SU-DHL-6 (cell line): Measurements from ENCODE around the gene GRAP2.

ENCODE experiments used
- H2AFZ ChIP-seq: fragments of 200-600 bp; sonication (generic); 2 replicates; pipeline ENCODE4 v1.6.1; 2014; ENCODE audit warnings: low read depth, mild to moderate bottlenecking, moderate library complexity, mixed read lengths, antibody characterized with exemption, low read length; ENCODE audit not compliant: severe bottlenecking
- H3F3A ChIP-seq: fragments of 200-600 bp; shearing (Covaris generic); 2 replicates; pipeline ENCODE4 v1.6.0; 2016; ENCODE audit warnings: antibody characterized with exemption, mild to moderate bottlenecking; ENCODE audit not compliant: insufficient read depth
- H3K27ac ChIP-seq: fragments of 200-600 bp; sonication (generic); 2 replicates; pipeline ENCODE4 v1.5.1; 2016; ENCODE audit warnings: low read depth, mild to moderate bottlenecking, low read length, moderate library complexity, mixed read lengths
- H3K27me3 ChIP-seq: fragments of 200-600 bp; sonication (generic), shearing (Covaris generic); 2 replicates; pipeline ENCODE4 v1.6.0; 2014; ENCODE audit warnings: mild to moderate bottlenecking, low read length
- H3K36me3 ChIP-seq: fragments of 200-600 bp; sonication (generic); 2 replicates; pipeline ENCODE4 v1.6.1; 2014; ENCODE audit warnings: mild to moderate bottlenecking, low read length, mixed read lengths
- H3K4me2 ChIP-seq: fragments of 300-600, 200-600 bp; shearing (Covaris generic), sonication (generic); 2 replicates; pipeline ENCODE4 v1.6.0; 2014; ENCODE audit warnings: low read length, low read depth, mild to moderate bottlenecking; ENCODE audit not compliant: poor library complexity, severe bottlenecking
- H3K4me3 ChIP-seq: fragments of 200-600 bp; sonication (generic); 2 replicates; pipeline ENCODE4 v1.5.1; 2014; ENCODE audit warnings: antibody characterized with exemption, low read length, mild to moderate bottlenecking, mixed read lengths; ENCODE audit not compliant: insufficient read depth, poor library complexity, severe bottlenecking
- H3K79me2 ChIP-seq: fragments of 200-600 bp; sonication (generic); 2 replicates; pipeline ENCODE4 v1.6.1; 2014; ENCODE audit warnings: mild to moderate bottlenecking, low read length, moderate library complexity; ENCODE audit not compliant: insufficient read depth
- H3K9ac ChIP-seq: fragments of 200-600 bp; sonication (generic); 2 replicates; pipeline ENCODE4 v1.7.0; 2014; ENCODE audit warnings: mild to moderate bottlenecking, low read length
- H3K9me2 ChIP-seq: fragments of 200-600 bp; sonication (generic); replicated peaks from 2 replicates; pipeline ENCODE4 v1.6.1; 2014; ENCODE audit warnings: low read length; ENCODE audit not compliant: insufficient read depth
- H3K9me3 ChIP-seq: fragments of 200-600 bp; sonication (generic); 2 replicates; pipeline ENCODE4 v1.6.1; 2014; ENCODE audit warnings: low read length, mixed read lengths; ENCODE audit not compliant: insufficient read depth
- H4K20me1 ChIP-seq: fragments of 200-600 bp; sonication (generic); 2 replicates; pipeline ENCODE4 v1.6.1; 2014; ENCODE audit warnings: low read depth, mild to moderate bottlenecking, antibody characterized with exemption, low read length, moderate library complexity, mixed read lengths
- CTCF ChIP-seq: fragments of 200-600 bp; sonication (generic); IDR thresholded peaks from one replicate; pipeline ENCODE4 v1.5.1; 2017; ENCODE audit warnings: antibody characterized with exemption, mild to moderate bottlenecking, low read length, moderate library complexity; ENCODE audit not compliant: insufficient read depth, poor library complexity, severe bottlenecking
- EZH2phosphoT487 ChIP-seq: fragments of 200-600 bp; sonication (generic), shearing (Covaris generic); conservative IDR thresholded peaks from 2 replicates; pipeline ENCODE4 v1.6.1; 2018; ENCODE audit warnings: mild to moderate bottlenecking, antibody characterized with exemption, low read length, moderate library complexity, mixed read lengths

Gene GRAP2

GRCh38 chr22:39932166-39932565 lies 31.3 kb downstream of the GRAP2 start:
- Histone ChIP-seq H3K9me3 (no peaks in the 10 kb centered on the region), H3K9me2 (no peaks in the 10 kb centered on the region), H3K4me2 (no peak overlapping the region), H3K9ac (no peak overlapping the region), H3K79me2 (no peaks in the 10 kb centered on the region), H3K27ac (no peak overlapping the region), H3F3A (no peaks in the 10 kb centered on the region), H4K20me1 (no peaks in the 10 kb centered on the region), H3K4me3 (no peak overlapping the region), H2AFZ (no peak overlapping the region), H3K36me3 (no peaks in the 10 kb centered on the region), H3K27me3 (no peaks in the 10 kb centered on the region)
- TF ChIP-seq EZH2phosphoT487 (no peak), CTCF (no peak)

- Histone ChIP-seq H3K79me2 (no peaks in the 10 kb centered on the region), H3K9ac (no peak overlapping the region), H3K27ac (no peak overlapping the region), H3K27me3 (no peaks in the 10 kb centered on the region), H3K4me3 (no peak overlapping the region), H3K36me3 (no peaks in the 10 kb centered on the region), H3F3A (no peaks in the 10 kb centered on the region), H4K20me1 (no peaks in the 10 kb centered on the region), H3K9me3 (no peaks in the 10 kb centered on the region), H3K9me2 (no peaks in the 10 kb centered on the region), H3K4me2 (no peak overlapping the region), H2AFZ (no peak overlapping the region)
- no peak for TF ChIP-seq EZH2phosphoT487
- TF ChIP-seq CTCF, result peak; percentile 38
These were observed 32.2 kb downstream of the GRAP2 start for GRCh38 chr22:39932918-39933649.

GRCh38 chr22:39933741-39934140 lies 32.9 kb downstream of the GRAP2 start:
- H4K20me1 ChIP-seq, result no peaks in the 10 kb centered on the region
- H3K9me3 ChIP-seq, result no peaks in the 10 kb centered on the region
- no peak overlapping the region for H3K27ac ChIP-seq
- H2AFZ ChIP-seq, result no peak overlapping the region
- H3K4me3 ChIP-seq, result no peak overlapping the region
- H3K36me3 ChIP-seq, result no peaks in the 10 kb centered on the region
- no peak for TF ChIP-seq CTCF
- no peak for TF ChIP-seq EZH2phosphoT487
- H3K9ac ChIP-seq, result no peak overlapping the region
- no peaks in the 10 kb centered on the region for H3F3A ChIP-seq
- H3K79me2 ChIP-seq, result no peaks in the 10 kb centered on the region
- no peaks in the 10 kb centered on the region for H3K9me2 ChIP-seq
- no peak overlapping the region for H3K4me2 ChIP-seq
- H3K27me3 ChIP-seq, result no peaks in the 10 kb centered on the region
